Heart left ventricle (tissue), 16 donors: ENCODE results near the gene HS3ST5. TPM values are rescaled to one million over a fixed set of nuclear protein-coding genes. Genes with fewer than 3 reads are reported as not detected.

Experiments
- ATAC-seq, 4 donors: fragments of 200-7000 bp; cut with Tn5 transposase; one replicate each; pipeline ENCODE4 v1.9.1; 2020 to 2022; ENCODE audit warnings: moderate library complexity in 4 of 4, mild to moderate bottlenecking in 3 of 4, moderate number of reproducible peaks in 1 of 4
- DNase-seq, 5 donors: peaks; one replicate each; pipeline ENCODE4 v3.0.0-alpha.2; 2020
- H3K27ac ChIP-seq, 12 donors: fragments of 200-600 bp; sonication (generic) in 4 of 12; one replicate each; pipeline versions ENCODE4 v1.5.0 to v1.8.0; 2016 to 2022; ENCODE audit warnings: mild to moderate bottlenecking in 2 of 12
- H3K27me3 ChIP-seq, 9 donors: fragments of 200-600 bp; sonication (generic) in 2 of 9; one replicate each; pipeline versions ENCODE4 v1.5.1 to v1.8.0; 2016 to 2022; ENCODE audit warnings: mild to moderate bottlenecking in 3 of 9
- H3K36me3 ChIP-seq, 9 donors: fragments of 200-600 bp; sonication (generic) in 2 of 9; one replicate each; pipeline versions ENCODE4 v1.5.0 to v1.8.0; 2018 to 2022; ENCODE audit warnings: mild to moderate bottlenecking in 2 of 9
- H3K4me1 ChIP-seq, 12 donors: fragments of 200-600 bp; sonication (generic) in 4 of 12; one replicate each; pipeline versions ENCODE4 v1.5.0 to v1.8.0; 2016 to 2022; ENCODE audit warnings: mild to moderate bottlenecking in 3 of 12
- H3K4me3 ChIP-seq, 12 donors: fragments of 200-600 bp; sonication (generic) in 4 of 12; one replicate each; pipeline versions ENCODE4 v1.5.0 to v1.8.0; 2017 to 2022; ENCODE audit warnings: mild to moderate bottlenecking in 9 of 12, moderate library complexity in 4 of 12
- H3K9me3 ChIP-seq, 12 donors: fragments of 200-600 bp; sonication (generic) in 4 of 12; one replicate each; pipeline versions ENCODE4 v1.5.0 to v1.8.0; 2016 to 2022; ENCODE audit warnings: mild to moderate bottlenecking in 1 of 12
- CTCF ChIP-seq, 12 donors: fragments of 200-600 bp; sonication (generic) in 4 of 12; IDR thresholded peaks; one replicate each; pipeline versions ENCODE4 v1.5.0 to v1.8.0; 2018 to 2022; ENCODE audit warnings: antibody characterized with exemption in 12 of 12, mild to moderate bottlenecking in 5 of 12
- POLR2A ChIP-seq, 2 donors: fragments of 450-650 bp; IDR thresholded peaks; one replicate each; pipeline ENCODE4 v1.6.1; 2017; ENCODE audit warnings: antibody characterized with exemption in 2 of 2, mild to moderate bottlenecking in 2 of 2, moderate library complexity in 2 of 2
- WGBS, 4 donors: extraction: QIAGEN DNeasy Blood & Tissue Kit in 2 of 4; methylation state at CpG; one replicate each; pipeline versions ENCODE4 v1.1.5 to v1.1.7; 2013 to 2018; 5-methylcytosine and 5-hydroxymethylcytosine counted together
- intact Hi-C, 10 donors: fragments of 100-400 bp; cut with DNase I; formaldehyde crosslinking; loops; one replicate each; pipeline versions ENCODE4 v1.11.1 to v1.14.2; 2022
- polyA plus RNA-seq, 2 donors: library from polyadenylated mRNA; stranded (reverse); fragments of 200-250 nt; gene quantifications; one replicate each; pipeline ENCODE4 v1.2.3, GENCODE V29; 2013
- total RNA-seq, 9 donors: library from RNA; depleted of rRNA in 2 of 9; stranded (reverse); fragments of >200 nt in 2 of 9; fragmentation: NEBNext Ultra II Directional in 3 of 9; extraction: Animal tissue kit (Norgen Biotek cat#: 25700) in 3 of 9; gene quantifications; one replicate each; pipeline versions ENCODE4 v1.1.0 to v1.2.4, GENCODE V29; 2016 to 2023
- donor health status: ischemic (EF 13 %, LVEDD 7.1; RV severe dilation, severe dysfunction).
- donor health status: healthy with polysubstance abuse.
- donor health status: DM: no; HTN: yes; CAD: no.
- donor health status: DM: no; HTN: no; CAD: no.
- donor health status: ischemic (EF 25% LVEDD 6.9; RV normal size, moderate dysfunction).
- donor health status: ischemic (EF 25% LVEDD 5.7; RV mildly dilated, moderate dysfunction).
- donor health status: healthy.
- donor health status: DM: yes; HTN: yes; CAD: no.
- donor health status: ischemic (EF 35%, LVEDD 5.7; RV mildly dilated, moderate dysfunction).
- donor health status: nonischemic (EF 11% LVEDD 7.7; RV severe dilation, severe dysfunction).
- donor health status: DM: yes; HTN: yes; CAD: no.
- donor health status: PGD.
- donor health status: ischemic (EF 29% LVEDD 5.4; RV normal size, mild dysfunction).
- donor health status: nonischemic (EF 23%, LVEDD 6.1; RV moderate dilation, normal function).

The HS3ST5 gene
- total and polyA plus RNA-seq, 11 donors, result not detected

GRCh38 chr6:114121913-114122662 is 220.7 kb downstream of the HS3ST5 start:
- no peaks in the 10 kb centered on the region for H3K4me1 ChIP-seq
- H3K36me3 ChIP-seq, result no peaks in the 10 kb centered on the region
- ATAC-seq (no peak), DNase-seq (no peak)
- intact Hi-C loops, result no loop called here
- no peaks in the 10 kb centered on the region for H3K9me3 ChIP-seq
- H3K4me3 ChIP-seq, result no peak overlapping the region
- WGBS, 4 donors, result 75 to 82% (median 76%) methylated on average over 5 of the region's 5 CpGs
- TF ChIP-seq POLR2A (IDR thresholded peaks at IDR 0.05), result no peak
- no peak for TF ChIP-seq CTCF (IDR thresholded peaks at IDR 0.05)
- no peak overlapping the region for H3K27ac ChIP-seq
- H3K27me3 ChIP-seq, result peaks cover 0 to 19% (median 0%) of the 10 kb centered on the region in 9 donors

- ATAC-seq, result no peak
- TF ChIP-seq POLR2A (IDR thresholded peaks at IDR 0.05) (no peak), CTCF (IDR thresholded peaks at IDR 0.05) (no peak)
- Histone ChIP-seq H3K27me3 (peaks cover 0 to 17% (median 0%) of the 10 kb centered on the region in 9 donors), H3K27ac (no peak overlapping the region), H3K4me3 (no peak overlapping the region), H3K9me3 (no peaks in the 10 kb centered on the region), H3K4me1 (no peaks in the 10 kb centered on the region), H3K36me3 (no peaks in the 10 kb centered on the region)
- 71 to 90% (median 81%) methylated on average over 2 of the region's 2 CpGs for WGBS, 4 donors
- DNase-seq, result no peak
- intact Hi-C loops, result no loop called here
Measured at GRCh38 chr6:114119056-114119455, 223.8 kb downstream of the HS3ST5 start.

- TF ChIP-seq POLR2A (IDR thresholded peaks at IDR 0.05) (no peak), CTCF (IDR thresholded peaks at IDR 0.05) (no peak)
- ATAC-seq, result no peak
- no peak overlapping the region for H3K27ac ChIP-seq
- H3K27me3 ChIP-seq, result no peaks in the 10 kb centered on the region
- no peaks in the 10 kb centered on the region for H3K36me3 ChIP-seq
- no peak overlapping the region for H3K4me3 ChIP-seq
- H3K4me1 ChIP-seq, result no peaks in the 10 kb centered on the region
- no peak for DNase-seq
- no peaks in the 10 kb centered on the region for H3K9me3 ChIP-seq
- 81 to 88% (median 82%) methylated on average over 1 of the region's 1 CpG for WGBS, 4 donors
- intact Hi-C loops, result no loop called here
Measured at GRCh38 chr6:114115652-114116051, 227.2 kb downstream of the HS3ST5 start.

GRCh38 chr6:114108119-114109002 is 234.5 kb downstream of the HS3ST5 start:
- no peak overlapping the region for H3K4me3 ChIP-seq
- H3K27ac ChIP-seq, result no peak overlapping the region
- no peaks in the 10 kb centered on the region for H3K4me1 ChIP-seq
- H3K27me3 ChIP-seq, result no peaks in the 10 kb centered on the region
- DNase-seq, result peak; percentile 41 to 73 (median 56)
- H3K36me3 ChIP-seq, result no peaks in the 10 kb centered on the region
- intact Hi-C loops, result loop anchor here (2.0 to 10.0 kb wide), 7 partner anchors 104 to 196 kb away; no protein-coding TSS in a partner anchor
- TF ChIP-seq POLR2A (IDR thresholded peaks at IDR 0.05) (no peak), CTCF (IDR thresholded peaks at IDR 0.05) (peak; percentile 18 to 70 (median 53))
- peak in 3 of 4 donors; percentile 49 to 52 (median 50) for ATAC-seq
- WGBS, 4 donors, result 36 to 45% (median 41%) methylated on average over 11 of the region's 11 CpGs
- no peaks in the 10 kb centered on the region for H3K9me3 ChIP-seq
